HG02588 (cell line): ENCODE results near the gene ANKRD11.
"Not testable (repeated sequence)": the region's sequence is repeated elsewhere in the genome, so short reads cannot be mapped to it uniquely, and the experiment has no call there.

Experiments
- ATAC-seq: cut with Tn5 transposase; IDR thresholded peaks from one replicate; pipeline ENCODE4 v1.9.1; 2021; ENCODE audit warnings: mild to moderate bottlenecking, moderate library complexity; ENCODE audit not compliant: unreplicated experiment

ANKRD11 gene

GRCh38 chr16:89334050-89334449, 156.3 kb downstream of the ANKRD11 start:
- no peak for ATAC-seq

DNA sequence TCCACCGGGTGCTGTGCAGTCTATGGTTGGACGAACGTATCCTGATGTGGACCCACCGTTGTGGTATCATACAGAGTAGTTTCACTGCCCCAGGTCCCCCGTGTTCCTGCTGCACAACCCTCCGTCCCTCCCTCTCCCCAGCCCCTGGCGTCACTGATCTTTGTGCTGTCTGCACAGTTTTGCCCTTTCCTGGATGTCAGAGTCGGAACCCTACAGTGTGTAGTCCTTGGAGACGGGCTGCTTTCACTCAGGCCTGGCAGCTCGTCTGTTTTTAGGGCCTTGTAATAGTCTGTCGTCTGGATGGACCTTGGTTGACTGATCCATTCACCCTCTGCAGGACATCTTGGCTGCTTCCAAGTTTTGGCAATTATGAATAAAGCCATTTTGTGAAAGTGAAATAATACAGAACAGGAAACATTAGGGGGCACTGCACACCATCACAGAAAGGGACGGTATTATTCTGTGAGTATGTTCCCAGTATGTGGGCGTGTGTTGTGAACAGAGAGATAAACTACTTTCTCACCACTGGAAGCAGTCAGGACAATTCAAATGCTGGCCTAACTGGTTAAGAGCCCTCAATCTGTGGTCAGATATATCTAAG, 156.9 kb downstream of the ANKRD11 start:
- ATAC-seq, result not testable (repeated sequence)

GRCh38 chr16:89332902-89333245, 157.5 kb downstream of the ANKRD11 start:
- ATAC-seq, result no peak

- no peak for ATAC-seq
These were observed 158.0 kb downstream of the ANKRD11 start for GRCh38 chr16:89332243-89332901.

DNA sequence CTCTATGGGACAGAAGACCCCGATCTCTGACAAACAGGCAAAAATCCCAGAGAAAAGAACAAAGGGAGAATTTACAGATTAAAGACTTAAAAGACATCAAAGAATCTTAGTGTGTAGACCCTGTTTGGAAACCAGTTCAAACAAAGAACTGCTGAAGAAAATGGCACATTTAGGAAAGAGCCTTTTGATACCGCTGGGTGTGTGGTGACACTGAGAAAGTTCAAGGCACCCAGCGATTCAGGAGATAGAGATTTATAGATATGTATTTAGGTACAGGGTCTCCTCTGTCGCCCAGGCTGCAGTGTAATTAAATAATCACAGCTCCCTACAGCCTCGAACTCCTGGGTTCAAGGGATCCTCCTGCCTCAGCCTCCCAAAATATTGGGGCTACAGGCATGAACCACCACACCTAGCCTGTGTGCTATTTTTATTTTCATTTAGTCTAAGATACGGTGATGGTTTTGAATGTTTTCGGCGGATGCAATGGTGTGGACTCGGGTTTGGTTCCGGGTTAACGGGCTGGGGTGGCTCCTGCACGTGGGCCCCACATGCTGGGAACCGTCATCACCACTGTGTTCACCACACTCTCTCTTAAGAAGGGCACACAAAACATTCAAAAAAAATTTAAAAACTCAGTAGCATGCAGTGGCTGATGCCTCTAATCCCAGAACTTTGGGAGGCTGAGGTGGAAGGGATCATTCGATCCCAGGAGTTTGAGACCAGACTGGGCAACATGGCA, 158.8 kb downstream of the ANKRD11 start:
- ATAC-seq, result no peak

- no peak for ATAC-seq
These were observed 160.0 kb downstream of the ANKRD11 start for GRCh38 chr16:89330177-89330856.

- not testable (repeated sequence) for ATAC-seq
These were observed 160.6 kb downstream of the ANKRD11 start for GRCh38 chr16:89329830-89330176.

GRCh38 chr16:89328412-89329400, 161.7 kb downstream of the ANKRD11 start:
- not testable (repeated sequence) for ATAC-seq

- no peak for ATAC-seq
These were observed 163.6 kb downstream of the ANKRD11 start for GRCh38 chr16:89326721-89327120.

- no peak for ATAC-seq
These were observed 164.4 kb downstream of the ANKRD11 start for GRCh38 chr16:89325861-89326471.

DNA sequence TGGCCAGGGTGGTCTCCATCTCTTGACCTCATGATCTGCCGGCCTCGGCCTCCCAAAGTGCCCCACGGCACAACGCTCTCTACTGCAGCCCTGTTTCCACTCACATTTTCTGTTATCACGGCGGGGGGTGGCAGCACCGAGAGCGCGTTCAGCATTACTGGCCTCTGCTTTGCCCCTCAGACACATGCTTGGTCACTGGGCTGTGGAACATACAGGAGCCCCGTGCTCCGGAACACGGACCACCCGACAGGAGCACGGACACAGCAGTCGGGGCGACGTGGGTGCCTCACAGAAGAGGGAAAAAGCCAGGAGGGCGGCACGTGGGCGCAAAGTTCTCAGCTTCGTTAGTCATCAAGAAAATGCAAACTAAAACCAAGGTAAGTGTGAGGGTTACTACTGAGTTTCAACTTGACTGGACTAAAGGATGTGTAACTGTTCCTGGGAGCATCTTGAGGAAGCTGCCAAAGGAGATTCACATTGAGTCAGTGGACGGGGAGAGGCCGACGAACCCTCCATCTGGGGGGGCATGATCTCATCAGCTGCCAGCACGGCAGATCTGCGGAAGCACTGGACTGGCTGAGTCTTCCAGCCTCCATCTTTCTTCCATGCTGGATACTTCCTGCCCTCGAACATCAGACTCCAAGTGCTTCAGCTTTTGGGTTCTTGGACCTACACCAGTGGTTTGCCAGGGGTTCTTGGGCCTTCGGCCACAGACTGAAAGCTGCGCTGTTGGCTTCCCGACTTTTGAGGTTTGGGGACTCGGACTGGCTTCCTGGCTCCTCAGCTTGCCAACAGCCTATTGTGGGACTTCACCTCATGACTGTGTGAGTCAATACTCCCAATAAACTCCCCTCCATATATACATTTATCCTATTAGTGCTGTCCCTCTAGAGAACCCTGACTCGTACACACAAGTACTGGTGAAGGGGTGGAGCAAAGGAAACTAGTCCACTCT, 166.0 kb downstream of the ANKRD11 start:
- ATAC-seq, result peak; percentile 44

GRCh38 chr16:89323120-89323960, 167.0 kb downstream of the ANKRD11 start:
- no peak for ATAC-seq

DNA sequence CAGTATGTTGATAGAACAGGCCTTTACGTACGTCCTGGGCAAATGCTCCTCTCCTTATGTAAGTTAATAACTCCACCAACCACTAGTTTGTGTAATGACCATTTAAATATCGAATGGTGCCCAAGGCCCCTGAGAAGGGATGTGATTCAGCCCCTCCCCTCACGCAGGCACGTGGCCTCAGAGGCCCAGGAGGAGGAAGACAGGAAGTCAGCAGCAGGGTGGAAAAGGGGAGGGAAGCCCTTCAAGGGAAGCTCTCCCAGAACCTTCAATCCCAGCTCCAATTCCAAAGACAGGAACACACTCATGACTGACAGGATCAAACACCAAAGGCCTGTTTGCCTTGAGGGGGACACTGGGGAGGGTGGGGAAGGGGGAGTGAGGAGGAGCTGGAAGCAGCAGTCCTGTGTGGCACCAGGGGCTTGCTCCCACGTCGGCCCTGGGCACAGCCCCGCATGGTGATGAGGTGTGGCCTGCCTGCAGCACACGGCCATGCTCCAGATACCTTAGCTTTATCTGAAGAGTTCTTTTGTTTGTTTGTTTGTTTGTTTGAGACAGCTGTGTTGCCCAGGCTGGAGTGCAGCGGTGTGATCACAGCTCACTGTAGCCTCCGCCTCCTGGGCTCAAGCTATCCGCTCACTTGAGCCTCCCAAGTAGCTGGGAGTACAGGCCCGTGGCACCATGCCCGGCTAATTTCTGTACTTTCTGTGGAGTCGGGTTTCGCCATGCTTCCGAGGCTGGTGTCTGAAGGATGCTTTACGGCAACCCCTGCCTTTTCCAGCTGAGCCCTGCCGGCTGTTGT, 167.8 kb downstream of the ANKRD11 start:
- no peak for ATAC-seq

GRCh38 chr16:89320782-89321501, 169.4 kb downstream of the ANKRD11 start:
- no peak for ATAC-seq

GRCh38 chr16:89319886-89320781, 170.2 kb downstream of the ANKRD11 start:
- no peak for ATAC-seq

DNA sequence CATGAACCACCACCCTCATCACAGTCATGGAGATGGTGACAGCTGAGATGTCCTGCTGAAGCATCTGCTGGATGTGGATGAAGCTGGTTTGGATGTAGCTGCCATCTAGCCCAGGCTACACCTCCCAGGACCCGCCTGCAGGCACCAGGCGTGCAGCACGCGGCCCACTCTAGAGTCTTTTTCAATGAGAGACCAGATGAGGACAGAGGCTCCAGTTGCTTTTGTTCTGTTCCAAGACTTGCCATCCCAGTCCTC, 170.8 kb downstream of the ANKRD11 start:
- no peak for ATAC-seq
